Uterus (tissue), 4 donors: ENCODE results near the gene SLC35F1. TPM values are rescaled to one million over a fixed set of nuclear protein-coding genes. Genes with fewer than 3 reads are reported as not detected.

Experiments used
- DNase-seq, 2 donors: peaks; one replicate each; pipeline ENCODE4 v3.0.0-alpha.2; 2019 to 2020
- H3K27ac ChIP-seq, 2 donors: fragments of 200-600 bp; sonication (generic); 1 replicate in 1 of 2; 2 replicates in 1 of 2; pipeline ENCODE4 v1.5.1; 2016 to 2018
- H3K27me3 ChIP-seq, 2 donors: fragments of 200-600 bp; sonication (generic); one replicate each; pipeline ENCODE4 v1.5.1; 2018 to 2019; ENCODE audit warnings: control low read depth in 1 of 2
- H3K36me3 ChIP-seq, 2 donors: fragments of 200-600 bp; sonication (generic); one replicate each; pipeline ENCODE4 v1.5.1; 2019; ENCODE audit warnings: control low read depth in 1 of 2
- H3K4me1 ChIP-seq, 2 donors: fragments of 200-600 bp; sonication (generic); one replicate each; pipeline ENCODE4 v1.5.1; 2018 to 2019; ENCODE audit warnings: control low read depth in 1 of 2
- H3K4me3 ChIP-seq, 2 donors: fragments of 200-600 bp; sonication (generic); 1 replicate in 1 of 2; 2 replicates in 1 of 2; pipeline ENCODE4 v1.5.1; 2018 to 2019; ENCODE audit warnings: mild to moderate bottlenecking in 1 of 2
- H3K9me3 ChIP-seq, 2 donors: fragments of 200-600 bp; sonication (generic); one replicate each; pipeline ENCODE4 v1.5.1; 2019; ENCODE audit warnings: control low read depth in 1 of 2
- CTCF ChIP-seq, 4 experiments: fragments of 200-600 bp in 2 of 4; fragments of 450-650 bp in 2 of 4; sonication (generic) in 2 of 4; IDR thresholded peaks; one replicate each; pipeline ENCODE4 v1.5.1; 2016 to 2019; ENCODE audit warnings: antibody characterized with exemption in 4 of 4, mild to moderate bottlenecking in 2 of 4, moderate library complexity in 1 of 4
- POLR2A ChIP-seq, 2 donors: fragments of 450-650 bp; IDR thresholded peaks; one replicate each; pipeline ENCODE4 v1.6.1; 2016; ENCODE audit warnings: antibody characterized with exemption in 2 of 2, mild to moderate bottlenecking in 1 of 2, moderate library complexity in 1 of 2
- intact Hi-C: fragments of 100-400 bp; cut with DNase I; formaldehyde crosslinking; loops from one replicate; pipeline ENCODE4 v1.15.1; 2023; ENCODE audit warnings: low total_unique reads
- total RNA-seq, 4 donors: library from RNA; depleted of rRNA in 3 of 4; stranded (reverse); fragments of >200 nt in 3 of 4; gene quantifications; one replicate each; pipeline versions ENCODE4 v1.1.0 to v1.2.4, GENCODE V29; 2014 to 2023
- donor health status: DM: yes; HTN: yes; CAD: no.

Gene SLC35F1
- total RNA-seq, 4 donors from 2014 or later, result 1.0 to 12.1 (median 9.7) TPM

- DNase-seq, result no peak
- H3K9me3 ChIP-seq, result no peaks in the 10 kb centered on the region
- intact Hi-C loops, result no loop called here
- no peaks in the 10 kb centered on the region for H3K36me3 ChIP-seq
- H3K27me3 ChIP-seq, result no peaks in the 10 kb centered on the region
- H3K4me3 ChIP-seq, result no peak overlapping the region
- TF ChIP-seq CTCF (IDR thresholded peaks at IDR 0.05), result no peak
- TF ChIP-seq POLR2A (IDR thresholded peaks at IDR 0.05), result no peak
- H3K4me1 ChIP-seq, result no peaks in the 10 kb centered on the region
- H3K27ac ChIP-seq, result no peak overlapping the region
Observed at GRCh38 chr6:117924690-117925089, 17.6 kb downstream of the SLC35F1 start.

- no peak for DNase-seq
- Histone ChIP-seq H3K27ac (no peak overlapping the region), H3K4me1 (no peaks in the 10 kb centered on the region), H3K27me3 (no peaks in the 10 kb centered on the region), H3K4me3 (no peak overlapping the region), H3K9me3 (no peaks in the 10 kb centered on the region), H3K36me3 (no peaks in the 10 kb centered on the region)
- TF ChIP-seq CTCF (IDR thresholded peaks at IDR 0.05), result no peak
- TF ChIP-seq POLR2A (IDR thresholded peaks at IDR 0.05), result no peak
- intact Hi-C loops, result no loop called here
Observed at GRCh38 chr6:117927866-117928265, 20.8 kb downstream of the SLC35F1 start.

- no peaks in the 10 kb centered on the region for H3K27me3 ChIP-seq
- no peaks in the 10 kb centered on the region for H3K9me3 ChIP-seq
- no peak overlapping the region for H3K27ac ChIP-seq
- intact Hi-C loops, result no loop called here
- no peak overlapping the region for H3K4me3 ChIP-seq
- no peak for DNase-seq
- H3K36me3 ChIP-seq, result no peaks in the 10 kb centered on the region
- TF ChIP-seq CTCF (IDR thresholded peaks at IDR 0.05) (no peak), POLR2A (IDR thresholded peaks at IDR 0.05) (no peak)
- no peaks in the 10 kb centered on the region for H3K4me1 ChIP-seq
Observed at GRCh38 chr6:117928833-117929232, 21.8 kb downstream of the SLC35F1 start.

GRCh38 chr6:117929501-117929900 lies 22.4 kb downstream of the SLC35F1 start:
- H3K36me3 ChIP-seq, result no peaks in the 10 kb centered on the region
- H3K27ac ChIP-seq, result no peak overlapping the region
- H3K4me3 ChIP-seq, result no peak overlapping the region
- no peak for DNase-seq
- intact Hi-C loops, result no loop called here
- H3K27me3 ChIP-seq, result no peaks in the 10 kb centered on the region
- no peaks in the 10 kb centered on the region for H3K4me1 ChIP-seq
- no peaks in the 10 kb centered on the region for H3K9me3 ChIP-seq
- no peak for TF ChIP-seq POLR2A (IDR thresholded peaks at IDR 0.05)
- TF ChIP-seq CTCF (IDR thresholded peaks at IDR 0.05), result no peak

- intact Hi-C loops, result no loop called here
- no peaks in the 10 kb centered on the region for H3K4me1 ChIP-seq
- H3K27ac ChIP-seq, result no peak overlapping the region
- H3K9me3 ChIP-seq, result no peaks in the 10 kb centered on the region
- DNase-seq, result no peak
- TF ChIP-seq POLR2A (IDR thresholded peaks at IDR 0.05) (no peak), CTCF (IDR thresholded peaks at IDR 0.05) (no peak)
- no peaks in the 10 kb centered on the region for H3K27me3 ChIP-seq
- H3K36me3 ChIP-seq, result no peaks in the 10 kb centered on the region
- H3K4me3 ChIP-seq, result no peak overlapping the region
Observed at GRCh38 chr6:117930645-117931044, 23.6 kb downstream of the SLC35F1 start.
